ENCODE results near the gene ENDOU. TPM values are rescaled to one million over a fixed set of nuclear protein-coding genes. Genes with fewer than 3 reads are reported as not detected.

ENDOU gene
- total RNA-seq, 1 donor from 2014 or later = not detected

DNA sequence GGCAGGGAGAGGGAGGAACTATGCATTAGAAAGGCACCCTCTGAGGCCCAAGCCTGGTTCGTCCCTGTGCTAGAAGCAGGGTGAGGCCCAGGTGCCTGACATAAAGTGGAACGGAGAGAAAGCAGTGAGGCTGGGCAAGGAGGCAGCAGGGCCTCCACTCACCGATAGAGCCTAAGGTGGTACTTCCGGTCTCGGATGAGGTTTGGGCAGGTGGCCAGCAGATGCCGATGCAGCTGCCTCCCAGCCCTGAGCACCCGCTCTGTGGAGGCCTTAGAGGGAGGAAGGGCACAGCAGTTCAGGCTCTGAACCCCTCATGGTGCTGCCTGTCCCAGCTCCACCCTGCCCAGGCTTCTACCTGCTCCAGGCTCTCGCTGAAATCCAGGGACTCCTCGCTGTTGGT, 26.3 kb upstream of the ENDOU start:
- Mint-ChIP-seq H3K27me3 (ENCODE audit: low read depth) (peaks cover 2% of the 10 kb centered on the region), H3K9me3 (no peaks in the 10 kb centered on the region), H3K27ac (ENCODE audit: unreplicated experiment) (no peak overlapping the region), H3K4me3 (no peak overlapping the region), H3K4me1 (peaks cover 17% of the 10 kb centered on the region), H3K36me3 (ENCODE audit: low read depth) (no peaks in the 10 kb centered on the region)
- no peak for DNase-seq (ENCODE audit: low read depth, low spot score)
- TF ChIP-seq, protein P1, sequence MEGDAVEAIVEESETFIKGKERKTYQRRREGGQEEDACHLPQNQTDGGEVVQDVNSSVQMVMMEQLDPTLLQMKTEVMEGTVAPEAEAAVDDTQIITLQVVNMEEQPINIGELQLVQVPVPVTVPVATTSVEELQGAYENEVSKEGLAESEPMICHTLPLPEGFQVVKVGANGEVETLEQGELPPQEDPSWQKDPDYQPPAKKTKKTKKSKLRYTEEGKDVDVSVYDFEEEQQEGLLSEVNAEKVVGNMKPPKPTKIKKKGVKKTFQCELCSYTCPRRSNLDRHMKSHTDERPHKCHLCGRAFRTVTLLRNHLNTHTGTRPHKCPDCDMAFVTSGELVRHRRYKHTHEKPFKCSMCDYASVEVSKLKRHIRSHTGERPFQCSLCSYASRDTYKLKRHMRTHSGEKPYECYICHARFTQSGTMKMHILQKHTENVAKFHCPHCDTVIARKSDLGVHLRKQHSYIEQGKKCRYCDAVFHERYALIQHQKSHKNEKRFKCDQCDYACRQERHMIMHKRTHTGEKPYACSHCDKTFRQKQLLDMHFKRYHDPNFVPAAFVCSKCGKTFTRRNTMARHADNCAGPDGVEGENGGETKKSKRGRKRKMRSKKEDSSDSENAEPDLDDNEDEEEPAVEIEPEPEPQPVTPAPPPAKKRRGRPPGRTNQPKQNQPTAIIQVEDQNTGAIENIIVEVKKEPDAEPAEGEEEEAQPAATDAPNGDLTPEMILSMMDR (conservative IDR thresholded peaks at IDR 0.05) = no peak

DNA sequence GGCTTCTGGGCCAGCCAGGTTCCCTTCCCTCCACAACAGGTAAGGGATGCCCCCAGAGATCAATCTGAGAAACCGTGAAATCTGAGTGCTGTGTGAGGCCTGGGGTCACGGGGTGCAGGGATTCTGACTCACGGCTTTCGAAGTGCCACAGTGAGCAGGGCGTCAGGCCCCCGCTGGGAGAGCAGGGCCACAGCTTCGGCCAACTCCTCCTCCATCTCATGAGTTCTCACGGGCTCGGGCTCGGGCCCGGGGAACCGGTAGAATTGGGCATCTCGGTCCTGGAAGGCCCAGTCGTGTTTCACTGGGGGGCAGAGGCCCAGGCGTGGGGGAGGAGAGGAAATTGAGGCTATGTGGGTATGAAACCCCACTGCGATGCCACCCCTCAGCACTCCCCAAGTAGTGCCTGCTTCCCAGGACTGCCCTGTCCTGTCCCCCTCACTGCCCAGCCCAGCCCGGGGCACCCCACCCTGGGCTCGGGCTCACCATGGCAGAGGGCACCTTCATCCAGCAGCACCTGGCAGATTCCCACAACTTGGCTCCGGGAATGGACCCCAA, 25.7 kb upstream of the ENDOU start:
- no peak for DNase-seq (ENCODE audit: low read depth, low spot score)
- peaks cover 2% of the 10 kb centered on the region for H3K27me3 Mint-ChIP-seq (ENCODE audit: low read depth)
- no peaks in the 10 kb centered on the region for H3K9me3 Mint-ChIP-seq
- peaks cover 11% of the 10 kb centered on the region for H3K4me1 Mint-ChIP-seq
- no peak overlapping the region for H3K27ac Mint-ChIP-seq (ENCODE audit: unreplicated experiment)
- H3K36me3 Mint-ChIP-seq (ENCODE audit: low read depth) = no peaks in the 10 kb centered on the region
- no peak overlapping the region for H3K4me3 Mint-ChIP-seq
- TF ChIP-seq, protein P1 (conservative IDR thresholded peaks at IDR 0.05) = no peak

DNA sequence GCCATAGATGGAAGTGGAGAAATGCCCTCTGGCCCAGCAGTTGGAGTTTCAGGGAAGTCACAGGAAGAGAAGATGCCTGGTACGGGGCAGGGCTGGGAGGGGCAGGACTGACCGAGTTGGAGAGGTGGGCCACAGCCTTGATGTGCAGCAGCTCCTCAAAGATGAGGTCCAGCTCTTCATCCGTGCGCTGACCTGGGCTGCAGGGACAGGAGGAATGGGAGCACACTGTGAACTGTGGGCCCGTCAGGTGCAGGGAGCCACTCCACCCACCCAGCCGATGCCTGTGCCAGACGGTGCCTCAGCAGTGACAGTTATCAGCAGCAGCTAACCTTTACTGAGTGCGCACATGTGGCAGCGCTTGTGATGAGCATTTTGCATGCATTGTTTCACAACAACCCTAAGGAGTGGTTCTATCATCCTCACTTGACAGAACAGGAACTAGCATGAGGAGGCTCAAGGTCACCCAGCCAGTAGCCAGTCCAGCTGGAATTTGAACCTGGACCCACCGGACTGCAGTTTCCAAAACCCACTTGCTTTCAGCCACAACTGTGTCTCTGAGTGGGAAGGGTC, 25.0 kb upstream of the ENDOU start:
- no peak for DNase-seq (ENCODE audit: low read depth, low spot score)
- Mint-ChIP-seq H3K4me3 (no peak overlapping the region), H3K27ac (ENCODE audit: unreplicated experiment) (no peak overlapping the region), H3K27me3 (ENCODE audit: low read depth) (peaks cover 2% of the 10 kb centered on the region), H3K4me1 (peaks cover 10% of the 10 kb centered on the region), H3K9me3 (no peaks in the 10 kb centered on the region), H3K36me3 (ENCODE audit: low read depth) (no peaks in the 10 kb centered on the region)
- TF ChIP-seq, protein P1 (conservative IDR thresholded peaks at IDR 0.05) = no peak

DNA sequence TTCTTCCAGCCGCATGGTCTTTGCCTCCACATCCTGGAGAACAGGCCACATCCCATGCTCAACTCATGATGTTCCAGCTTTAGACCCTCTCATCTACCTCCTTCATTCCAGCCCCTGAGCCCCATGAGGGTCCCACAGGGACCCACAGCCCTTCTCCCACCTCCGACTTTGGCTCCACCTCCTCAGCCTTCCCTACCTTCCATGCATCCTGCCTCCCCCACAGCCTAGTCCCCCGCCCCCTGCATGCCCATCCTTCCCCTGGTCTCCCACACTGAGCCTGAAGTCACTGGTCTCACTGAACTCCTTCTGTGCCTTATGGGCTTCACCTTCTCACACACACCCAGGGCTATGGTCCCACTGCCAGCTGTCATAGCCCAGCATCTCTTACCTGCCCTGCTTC, 23.6 kb upstream of the ENDOU start:
- Mint-ChIP-seq H3K4me3 (no peak overlapping the region), H3K27me3 (ENCODE audit: low read depth) (peaks cover 11% of the 10 kb centered on the region), H3K4me1 (peaks cover 14% of the 10 kb centered on the region), H3K9me3 (no peaks in the 10 kb centered on the region), H3K36me3 (ENCODE audit: low read depth) (no peaks in the 10 kb centered on the region), H3K27ac (ENCODE audit: unreplicated experiment) (no peak overlapping the region)
- TF ChIP-seq, protein P1 (conservative IDR thresholded peaks at IDR 0.05) = no peak
- DNase-seq (ENCODE audit: low read depth, low spot score) = no peak

DNA sequence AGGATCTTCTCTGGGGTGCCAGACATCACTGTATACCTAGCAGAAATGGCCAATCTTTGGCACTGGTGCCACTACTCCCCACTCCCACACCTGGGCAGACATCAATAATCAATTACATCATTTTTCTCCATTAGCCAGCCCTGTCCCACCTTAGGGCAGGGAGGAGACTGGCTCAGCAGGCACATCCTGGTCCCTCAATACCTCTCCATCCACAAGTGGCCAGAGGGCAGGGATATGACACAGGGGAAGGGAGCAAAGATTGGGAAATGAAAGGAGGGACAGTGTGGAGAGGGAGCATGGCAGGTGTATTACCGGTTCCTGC, 23.2 kb upstream of the ENDOU start:
- no peaks in the 10 kb centered on the region for H3K36me3 Mint-ChIP-seq (ENCODE audit: low read depth)
- TF ChIP-seq, protein P1 (conservative IDR thresholded peaks at IDR 0.05) = no peak
- peaks cover 11% of the 10 kb centered on the region for H3K4me1 Mint-ChIP-seq
- DNase-seq (ENCODE audit: low read depth, low spot score) = no peak
- H3K4me3 Mint-ChIP-seq = no peak overlapping the region
- peaks cover 15% of the 10 kb centered on the region for H3K27me3 Mint-ChIP-seq (ENCODE audit: low read depth)
- H3K27ac Mint-ChIP-seq (ENCODE audit: unreplicated experiment) = no peak overlapping the region
- H3K9me3 Mint-ChIP-seq = no peaks in the 10 kb centered on the region
